SK-N-SH (cell line): ENCODE data around the gene SMAD2. TPM values are rescaled to one million over a fixed set of nuclear protein-coding genes. Genes with fewer than 3 reads are reported as not detected.

Source experiments
- CTCF ChIA-PET: fragments of 300-600, 350-600 bp; formaldehyde crosslinking; extraction: SDS; loops from one replicate; lab custom pipeline; 2021; lab: Yijun Ruan, JAX
- POLR2A ChIA-PET: fragments of 350-600 bp; sonication (Branson Sonifier 250); formaldehyde crosslinking; extraction: SDS; loops from one replicate; lab custom pipeline; 2020; ENCODE audit warnings: antibody characterized with exemption, inconsistent platforms; lab: Yijun Ruan, JAX
- DNase-seq: peaks from one replicate; pipeline ENCODE4 v3.0.0; 2012
- H2AFZ ChIP-seq: fragments of 200-600 bp; sonication (generic); 2 replicates; pipeline ENCODE4 v1.8.1; 2016; ENCODE audit warnings: antibody characterized with exemption, mild to moderate bottlenecking, low read depth
- H3F3A ChIP-seq: fragments of 200-600 bp; sonication (generic); replicated peaks from 2 replicates; pipeline ENCODE3; 2016; ENCODE audit warnings: antibody characterized with exemption, mild to moderate bottlenecking; ENCODE audit not compliant: insufficient read depth
- H3K27ac ChIP-seq, 2 experiments: fragments of 200-500 bp in 1 of 2; fragments of 200-600 bp in 1 of 2; sonication (Bioruptor generic) in 1 of 2; sonication (generic), shearing (Covaris generic) in 1 of 2; 2 replicates each; pipeline versions ENCODE4 v1.5.1 to v1.6.1; 2014 to 2016; ENCODE audit warnings: low read depth in 2 of 2, inconsistent platforms in 1 of 2, low read length in 1 of 2, mild to moderate bottlenecking in 1 of 2, mixed read lengths in 1 of 2
- H3K27me3 ChIP-seq: fragments of 200-600 bp; sonication (generic), shearing (Covaris generic); 2 replicates; pipeline ENCODE4 v1.6.1; 2016; ENCODE audit warnings: mixed run types; ENCODE audit not compliant: insufficient read depth
- H3K36me3 ChIP-seq, 2 experiments: fragments of 200-500 bp in 1 of 2; fragments of 200-600 bp in 1 of 2; sonication (Bioruptor generic) in 1 of 2; sonication (generic) in 1 of 2; replicated peaks in 1 of 2; 2 replicates each; pipeline versions ENCODE3 to v1.5.1; 2014 to 2016; ENCODE audit warnings: low read length in 1 of 2, mild to moderate bottlenecking in 1 of 2; ENCODE audit not compliant: insufficient read depth in 2 of 2, control insufficient read depth in 1 of 2
- H3K4me1 ChIP-seq, 2 experiments: fragments of 200-500 bp in 1 of 2; fragments of 200-600 bp in 1 of 2; sonication (Bioruptor generic) in 1 of 2; sonication (generic), shearing (Covaris generic) in 1 of 2; 2 replicates each; pipeline versions ENCODE4 v1.5.1 to v1.6.1; 2014 to 2016; ENCODE audit warnings: low read depth in 1 of 2, low read length in 1 of 2, mixed run types in 1 of 2; ENCODE audit not compliant: insufficient read depth in 2 of 2, control insufficient read depth in 1 of 2
- H3K4me2 ChIP-seq: fragments of 200-600 bp; sonication (generic), shearing (Covaris generic); 2 replicates; pipeline ENCODE4 v1.6.1; 2017; ENCODE audit warnings: mixed run types
- H3K4me3 ChIP-seq, 2 experiments: fragments of 200-500 bp in 1 of 2; fragments of 200-600 bp in 1 of 2; sonication (Bioruptor generic) in 1 of 2; sonication (generic), shearing (Covaris generic) in 1 of 2; 2 replicates each; pipeline versions ENCODE4 v1.5.1 to v1.8.1; 2014 to 2016; ENCODE audit warnings: low read depth in 2 of 2, inconsistent platforms in 1 of 2, low read length in 1 of 2, mild to moderate bottlenecking in 1 of 2, mixed read lengths in 1 of 2, moderate library complexity in 1 of 2
- H3K79me2 ChIP-seq: fragments of 200-600 bp; sonication (generic); 2 replicates; pipeline ENCODE4 v1.8.1; 2017; ENCODE audit warnings: mild to moderate bottlenecking; ENCODE audit not compliant: insufficient read depth
- H3K9ac ChIP-seq: fragments of 200-600 bp; sonication (generic); 2 replicates; pipeline ENCODE4 v1.6.1; 2017; ENCODE audit warnings: mixed run types
- H3K9me2 ChIP-seq: fragments of 200-600 bp; sonication (generic); 2 replicates; pipeline ENCODE4 v1.6.1; 2017; ENCODE audit warnings: mixed run types
- H3K9me3 ChIP-seq: fragments of 200-600 bp; sonication (generic); 2 replicates; pipeline ENCODE4 v1.6.1; 2017; ENCODE audit warnings: mixed run types, mild to moderate bottlenecking, moderate library complexity
- H4K20me1 ChIP-seq: fragments of 200-600 bp; sonication (generic); 2 replicates; pipeline ENCODE4 v1.6.1; 2017; ENCODE audit warnings: mild to moderate bottlenecking, mixed run types; ENCODE audit not compliant: insufficient read depth
- CHD2 ChIP-seq: fragments of 150-350 bp; IDR thresholded peaks from 2 replicates; pipeline ENCODE4 v1.6.1; 2018; ENCODE audit warnings: low read length; ENCODE audit not compliant: partially characterized antibody
- CTCF ChIP-seq: fragments of 200-600 bp; sonication (generic); IDR thresholded peaks from 2 replicates; pipeline ENCODE4 v1.6.1; 2017; ENCODE audit warnings: antibody characterized with exemption, mild to moderate bottlenecking, moderate library complexity
- EP300 ChIP-seq, 2 experiments: IDR thresholded peaks; 2 replicates each; pipeline versions ENCODE4 v1.4.0 to v1.6.1; 2012; ENCODE audit warnings: borderline replicate concordance in 1 of 2, low read depth in 1 of 2, low read length in 1 of 2
- FOSL2 ChIP-seq: IDR thresholded peaks from 2 replicates; pipeline ENCODE4 v1.4.0; 2012; ENCODE audit warnings: low read depth, mild to moderate bottlenecking, moderate library complexity, borderline replicate concordance
- FOXM1 ChIP-seq: IDR thresholded peaks from 2 replicates; pipeline ENCODE4 v1.4.0; 2012; ENCODE audit warnings: low read depth, mild to moderate bottlenecking
- GABPA ChIP-seq: IDR thresholded peaks from 2 replicates; pipeline ENCODE4 v1.4.0; 2012; ENCODE audit warnings: low read depth, mild to moderate bottlenecking
- MXI1 ChIP-seq: IDR thresholded peaks from 2 replicates; pipeline ENCODE4 v1.6.1; 2012; ENCODE audit warnings: mild to moderate bottlenecking, low read depth, low read length, improper control_type of control experiment
- PBX3 ChIP-seq: IDR thresholded peaks from 2 replicates; pipeline ENCODE4; 2012
- RXRA ChIP-seq: IDR thresholded peaks from 2 replicates; pipeline ENCODE4 v1.4.0; 2012; ENCODE audit warnings: low read depth, mild to moderate bottlenecking, borderline replicate concordance
- TAF1 ChIP-seq: IDR thresholded peaks from 2 replicates; pipeline ENCODE4 v1.6.1; 2012; ENCODE audit warnings: low read depth, mild to moderate bottlenecking, low read length, moderate library complexity, borderline replicate concordance
- TEAD4 ChIP-seq: IDR thresholded peaks from 2 replicates; pipeline ENCODE4 v1.4.0; 2012; ENCODE audit warnings: mild to moderate bottlenecking, borderline replicate concordance; ENCODE audit not compliant: insufficient read depth
- WGBS: methylation state at CpG from one replicate; pipeline ENCODE4 v1.1.6; 2017; ENCODE audit warnings: low lambda C conversion rate; 5-methylcytosine and 5-hydroxymethylcytosine counted together
- polyA plus RNA-seq, 3 experiments: library from polyadenylated mRNA; depleted of rRNA; stranded (reverse); fragments of >200 nt; gene quantifications; 2 replicates each; pipeline ENCODE4 v1.2.3, GENCODE V29; 2012

The SMAD2 gene
- polyA plus RNA-seq, 1 of the 3 experiments (the other 2 are of a cell fraction): 36.3 TPM

GRCh38 chr18:47929681-47930198 lies 719 bp downstream of the SMAD2 start:
- Histone ChIP-seq H2AFZ (peak overlapping the region; percentile 81; the same call in 1 of the 2 replicates), H3K27me3 (no peaks in the 10 kb centered on the region), H3K9me3 (no peaks in the 10 kb centered on the region), H4K20me1 (peaks cover 43% of the 10 kb centered on the region), H3K4me2 (peak overlapping the region; percentile 69), H3K79me2 (peaks cover 55% of the 10 kb centered on the region), H3K27ac (peak overlapping the region; percentile 86 to 97), H3K36me3 (no peaks in the 10 kb centered on the region), H3K9me2 (no peaks in the 10 kb centered on the region), H3K9ac (peak overlapping the region; percentile 90), H3F3A (peaks cover 3% of the 10 kb centered on the region), H3K4me3 (peak overlapping the region; percentile 81 to 89), H3K4me1 (peaks cover 4 to 24% of the 10 kb centered on the region in 2 experiments; a peak in 2 of 4 replicates)
- ChIA-PET POLR2A (interaction anchor here (1.5 to 2.0 kb wide), 2 partner anchors 78 to 101 kb away, joined by 3 to 5 read pairs; no protein-coding TSS in a partner anchor), CTCF (interaction anchor here (0.9 to 1.3 kb wide), 3 partner anchors 68 to 94 kb away, joined by 3 to 4 read pairs (median 3); no protein-coding TSS in a partner anchor)
- TF ChIP-seq GABPA: no peak
- 0 out of 2 replicates have a peak, but pooled peaks have one; percentile 24 for TF ChIP-seq MXI1
- 0% methylated on average over 12 of the region's 19 CpGs for WGBS
- DNase-seq: no peak

GRCh38 chr18:47928466-47928865 lies 2.0 kb downstream of the SMAD2 start:
- TF ChIP-seq CHD2: no peak
- TF ChIP-seq FOSL2: no peak
- TF ChIP-seq TEAD4: no peak
- no peak for TF ChIP-seq RXRA
- no peak for TF ChIP-seq MXI1
- ChIA-PET CTCF (interaction anchor here (1.2 kb wide), 1 partner anchor 69 kb away, joined by 4 read pairs; no protein-coding TSS in a partner anchor), POLR2A (no interaction called here)
- H3K9me2 ChIP-seq: no peaks in the 10 kb centered on the region
- H3K9ac ChIP-seq: no peak overlapping the region
- WGBS: 40% methylated on average over 3 of the region's 3 CpGs
- DNase-seq: no peak
- peaks cover 56% of the 10 kb centered on the region for H4K20me1 ChIP-seq
- H3K4me3 ChIP-seq: peak overlapping the region; percentile 81 to 89; a peak in 1 of 4 replicates
- no peak overlapping the region for H2AFZ ChIP-seq
- peak overlapping the region; percentile 69 for H3K4me2 ChIP-seq
- H3K9me3 ChIP-seq: no peaks in the 10 kb centered on the region
- peaks cover 68% of the 10 kb centered on the region for H3K79me2 ChIP-seq
- no peak overlapping the region for H3K27ac ChIP-seq
- H3K4me1 ChIP-seq: peaks cover 4 to 24% of the 10 kb centered on the region in 2 experiments; a peak in 2 of 4 replicates
- peaks cover 3% of the 10 kb centered on the region for H3F3A ChIP-seq
- H3K27me3 ChIP-seq: no peaks in the 10 kb centered on the region
- H3K36me3 ChIP-seq: no peaks in the 10 kb centered on the region

GRCh38 chr18:47926101-47926850 lies 4.2 kb downstream of the SMAD2 start:
- Histone ChIP-seq H3K27me3 (no peaks in the 10 kb centered on the region), H3K9me2 (no peaks in the 10 kb centered on the region), H3K4me2 (no peak overlapping the region), H2AFZ (no peak overlapping the region), H3K4me3 (no peak overlapping the region), H3K9me3 (no peaks in the 10 kb centered on the region), H3K27ac (peak overlapping the region in 1 of 2 experiments; percentile 69; a peak in 2 of 4 replicates), H4K20me1 (peaks cover 78% of the 10 kb centered on the region), H3F3A (no peaks in the 10 kb centered on the region), H3K9ac (no peak overlapping the region), H3K79me2 (peaks cover 90% of the 10 kb centered on the region), H3K4me1 (peaks cover 4 to 20% of the 10 kb centered on the region in 2 experiments; a peak in 2 of 4 replicates), H3K36me3 (no peaks in the 10 kb centered on the region)
- WGBS: 56% methylated on average over 2 of the region's 2 CpGs
- peak; percentile 21 for DNase-seq
- ChIA-PET POLR2A (interaction anchor here (0.6 kb wide), 2 partner anchors 16 to 667 kb away, joined by 3 to 6 read pairs; no protein-coding TSS in a partner anchor), CTCF (interaction anchor here (1.2 kb wide), 1 partner anchor 81 kb away, joined by 3 read pairs; no protein-coding TSS in a partner anchor)
- TF ChIP-seq TAF1 (no peak), PBX3 (no peak), CTCF (no peak), FOXM1 (no peak), TEAD4 (no peak), EP300 (IDR thresholded peaks at IDR 0.05; ENCODE audit: borderline replicate concordance in 1 of 2, low read depth in 1 of 2, low read length in 1 of 2) (0 out of 4 replicates have a peak, but pooled peaks of 1 of the 2 experiments have one; percentile 16)
